ENCODE results near the gene RXRA.

DNA sequence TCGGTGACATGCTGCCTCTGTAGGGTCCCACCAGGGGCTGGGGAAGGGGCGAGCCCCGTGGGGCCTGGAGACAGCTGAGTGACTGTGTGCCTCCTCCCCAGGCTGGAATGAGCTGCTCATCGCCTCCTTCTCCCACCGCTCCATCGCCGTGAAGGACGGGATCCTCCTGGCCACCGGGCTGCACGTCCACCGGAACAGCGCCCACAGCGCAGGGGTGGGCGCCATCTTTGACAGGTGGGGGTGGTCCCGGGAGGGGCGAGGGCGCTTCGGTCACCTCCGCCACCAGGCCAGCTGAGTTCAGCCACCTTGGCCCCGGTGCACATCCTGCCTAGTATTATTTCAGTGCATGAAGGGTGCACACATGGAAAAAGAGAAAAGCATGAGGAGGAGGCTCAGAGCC, 102.8 kb downstream of the RXRA start:
- TF ChIP-seq POLR2A (IDR thresholded peaks at IDR 0.05; ENCODE audit: low read depth, low read length) (no peak), POLR2AphosphoS5 (IDR thresholded peaks at IDR 0.05; ENCODE audit: low read depth, low read length) (no peak), TAF1 (IDR thresholded peaks at IDR 0.05; ENCODE audit: low read depth, low read length) (no peak)

Measured in GM12891 (cell line).